Parathyroid adenoma (tissue), 2 donors: ENCODE results near the gene ALDH1L1.

Experiments
- H2AFZ ChIP-seq: fragments of 300-600 bp; sonication (generic); one replicate; pipeline ENCODE4 v1.7.0; 2017; ENCODE audit warnings: antibody characterized with exemption, mild to moderate bottlenecking
- H3K27ac ChIP-seq: fragments of 300-600 bp; sonication (generic); one replicate; pipeline ENCODE4 v1.7.0; 2017
- H3K27me3 ChIP-seq: fragments of 300-600 bp; sonication (generic); one replicate; pipeline ENCODE4 v1.7.0; 2017; ENCODE audit warnings: low read length; ENCODE audit not compliant: control insufficient read depth, insufficient read depth
- H3K36me3 ChIP-seq: fragments of 300-600 bp; sonication (generic); one replicate; pipeline ENCODE4 v1.7.0; 2017; ENCODE audit warnings: low read length; ENCODE audit not compliant: control insufficient read depth, insufficient read depth
- H3K4me1 ChIP-seq: fragments of 300-600 bp; sonication (generic); one replicate; pipeline ENCODE4 v1.7.0; 2017; ENCODE audit warnings: control low read depth
- H3K4me2 ChIP-seq: fragments of 300-600 bp; sonication (generic); one replicate; pipeline ENCODE4 v1.7.0; 2017; ENCODE audit warnings: low read length
- H3K4me3 ChIP-seq: fragments of 300-600 bp; sonication (generic); one replicate; pipeline ENCODE4 v1.7.0; 2017; ENCODE audit warnings: low read depth, low read length
- H3K79me2 ChIP-seq: fragments of 300-600 bp; sonication (generic); one replicate; pipeline ENCODE4 v1.7.0; 2017; ENCODE audit warnings: control low read depth
- H3K9ac ChIP-seq: fragments of 300-600 bp; sonication (generic); one replicate; pipeline ENCODE4 v1.7.0; 2017; ENCODE audit warnings: mild to moderate bottlenecking
- H3K9me3 ChIP-seq: fragments of 300-600 bp; sonication (generic); one replicate; pipeline ENCODE4 v1.7.0; 2017; ENCODE audit warnings: low read length; ENCODE audit not compliant: control insufficient read depth
- CTCF ChIP-seq: fragments of 300-600 bp; sonication (generic); IDR thresholded peaks from one replicate; pipeline ENCODE4 v1.7.0; 2017; ENCODE audit warnings: antibody characterized with exemption, mild to moderate bottlenecking
- donor health status: primary hyperparathyroidism.

Gene ALDH1L1

GRCh38 chr3:126160243-126161210, 19.9 kb downstream of the ALDH1L1 start:
- Histone ChIP-seq H3K27me3 (no peaks in the 10 kb centered on the region), H3K4me1 (no peaks in the 10 kb centered on the region), H3K9me3 (no peaks in the 10 kb centered on the region), H3K9ac (no peak overlapping the region), H3K36me3 (no peaks in the 10 kb centered on the region), H3K4me3 (no peak overlapping the region), H3K79me2 (no peaks in the 10 kb centered on the region), H3K27ac (no peak overlapping the region), H2AFZ (no peak overlapping the region), H3K4me2 (no peak overlapping the region)
- no peak for TF ChIP-seq CTCF

- H3K79me2 ChIP-seq = no peaks in the 10 kb centered on the region
- TF ChIP-seq CTCF = no peak
- no peak overlapping the region for H3K4me2 ChIP-seq
- no peaks in the 10 kb centered on the region for H3K36me3 ChIP-seq
- H3K27me3 ChIP-seq = no peaks in the 10 kb centered on the region
- H3K27ac ChIP-seq = no peak overlapping the region
- no peak overlapping the region for H3K4me3 ChIP-seq
- H2AFZ ChIP-seq = no peak overlapping the region
- no peak overlapping the region for H3K9ac ChIP-seq
- H3K4me1 ChIP-seq = no peaks in the 10 kb centered on the region
- H3K9me3 ChIP-seq = no peaks in the 10 kb centered on the region
Observed at GRCh38 chr3:126159476-126159875, 20.9 kb downstream of the ALDH1L1 start.

- TF ChIP-seq CTCF = no peak
- Histone ChIP-seq H3K79me2 (no peaks in the 10 kb centered on the region), H3K4me1 (no peaks in the 10 kb centered on the region), H3K4me3 (no peak overlapping the region), H3K36me3 (no peaks in the 10 kb centered on the region), H3K9ac (no peak overlapping the region), H3K9me3 (no peaks in the 10 kb centered on the region), H3K27me3 (no peaks in the 10 kb centered on the region), H3K4me2 (no peak overlapping the region), H3K27ac (no peak overlapping the region), H2AFZ (no peak overlapping the region)
Observed at GRCh38 chr3:126158912-126159454, 21.4 kb downstream of the ALDH1L1 start.

- H3K9me3 ChIP-seq = no peaks in the 10 kb centered on the region
- H3K27ac ChIP-seq = no peak overlapping the region
- no peaks in the 10 kb centered on the region for H3K27me3 ChIP-seq
- no peak overlapping the region for H3K4me2 ChIP-seq
- H3K79me2 ChIP-seq = no peaks in the 10 kb centered on the region
- no peaks in the 10 kb centered on the region for H3K4me1 ChIP-seq
- no peak overlapping the region for H3K4me3 ChIP-seq
- no peak overlapping the region for H3K9ac ChIP-seq
- no peaks in the 10 kb centered on the region for H3K36me3 ChIP-seq
- no peak overlapping the region for H2AFZ ChIP-seq
- TF ChIP-seq CTCF = no peak
Observed at GRCh38 chr3:126158016-126158911, 22.1 kb downstream of the ALDH1L1 start.
